Common myeloid progenitor, CD34-positive (primary cell): ENCODE measurements around the gene CTH.

Experiments used
- CTCF ChIA-PET: fragments of 350-600 bp; sonication (Branson Sonifier 250); formaldehyde crosslinking; loops from one replicate; lab custom pipeline; 2021; ENCODE audit warnings: antibody characterized with exemption; lab: Charles Lee
- POLR2A ChIA-PET: fragments of 350-600 bp; sonication (Branson Sonifier 250); formaldehyde crosslinking; loops from one replicate; lab custom pipeline; 2021; ENCODE audit warnings: antibody characterized with exemption; lab: Charles Lee
- DNase-seq, 3 donors: peaks; one replicate each; pipeline versions ENCODE4 v3.0.0 to v3.0.0-alpha.2; 2013
- H3K27ac ChIP-seq, 2 experiments: 1 replicate in 1 of 2; 2 replicates in 1 of 2; pipeline ENCODE4 v1.7.0; 2013; ENCODE audit warnings: inconsistent platforms in 2 of 2, low read length in 2 of 2, mild to moderate bottlenecking in 2 of 2, low read depth in 1 of 2, moderate library complexity in 1 of 2; ENCODE audit not compliant: severe bottlenecking in 2 of 2, insufficient read depth in 1 of 2, poor library complexity in 1 of 2
- H3K27me3 ChIP-seq, 5 experiments: replicated peaks in 2 of 5; 1 replicate in 3 of 5; 2 replicates in 2 of 5; pipeline versions ENCODE4 v1.6.1 to v1.7.0; 2013; ENCODE audit warnings: low read length in 4 of 5, mild to moderate bottlenecking in 2 of 5, moderate library complexity in 2 of 5, inconsistent platforms in 1 of 5; ENCODE audit not compliant: insufficient read depth in 5 of 5, control insufficient read depth in 4 of 5
- H3K36me3 ChIP-seq, 4 experiments: 1 replicate in 2 of 4; 2 replicates in 2 of 4; pipeline versions ENCODE4 v1.6.1 to v1.7.0; 2013; ENCODE audit warnings: low read length in 3 of 4, control low read depth in 1 of 4, mild to moderate bottlenecking in 1 of 4; ENCODE audit not compliant: control insufficient read depth in 4 of 4, insufficient read depth in 4 of 4
- H3K4me1 ChIP-seq, 4 experiments: 1 replicate in 3 of 4; 2 replicates in 1 of 4; pipeline versions ENCODE4 v1.6.1 to v1.7.1; 2013; ENCODE audit warnings: low read length in 3 of 4, mild to moderate bottlenecking in 3 of 4, control low read depth in 1 of 4, inconsistent platforms in 1 of 4, moderate library complexity in 1 of 4; ENCODE audit not compliant: control insufficient read depth in 4 of 4, insufficient read depth in 4 of 4; ENCODE audit errors: control extremely low read depth in 1 of 4
- H3K4me3 ChIP-seq, 7 experiments: 1 replicate in 4 of 7; 2 replicates in 3 of 7; pipeline versions ENCODE4 v1.5.1 to v1.7.0; 2013; ENCODE audit warnings: mild to moderate bottlenecking in 7 of 7, low read length in 6 of 7, moderate library complexity in 6 of 7, inconsistent platforms in 2 of 7, low read depth in 2 of 7, control low read depth in 1 of 7; ENCODE audit not compliant: insufficient read depth in 4 of 7, control insufficient read depth in 1 of 7; ENCODE audit errors: extremely low read depth in 1 of 7
- H3K9me3 ChIP-seq, 5 experiments: 1 replicate in 4 of 5; 2 replicates in 1 of 5; pipeline versions ENCODE4 v1.6.1 to v1.7.1; 2013; ENCODE audit warnings: low read length in 4 of 5, mild to moderate bottlenecking in 2 of 5, inconsistent platforms in 1 of 5, low read depth in 1 of 5, moderate library complexity in 1 of 5; ENCODE audit not compliant: control insufficient read depth in 4 of 5, insufficient read depth in 2 of 5; ENCODE audit errors: control extremely low read depth in 1 of 5
- WGBS: methylation state at CpG from one replicate; pipeline ENCODE4 v1.1.5; 2013; ENCODE audit not compliant: insufficient coverage; 5-methylcytosine and 5-hydroxymethylcytosine counted together

CTH gene

DNA sequence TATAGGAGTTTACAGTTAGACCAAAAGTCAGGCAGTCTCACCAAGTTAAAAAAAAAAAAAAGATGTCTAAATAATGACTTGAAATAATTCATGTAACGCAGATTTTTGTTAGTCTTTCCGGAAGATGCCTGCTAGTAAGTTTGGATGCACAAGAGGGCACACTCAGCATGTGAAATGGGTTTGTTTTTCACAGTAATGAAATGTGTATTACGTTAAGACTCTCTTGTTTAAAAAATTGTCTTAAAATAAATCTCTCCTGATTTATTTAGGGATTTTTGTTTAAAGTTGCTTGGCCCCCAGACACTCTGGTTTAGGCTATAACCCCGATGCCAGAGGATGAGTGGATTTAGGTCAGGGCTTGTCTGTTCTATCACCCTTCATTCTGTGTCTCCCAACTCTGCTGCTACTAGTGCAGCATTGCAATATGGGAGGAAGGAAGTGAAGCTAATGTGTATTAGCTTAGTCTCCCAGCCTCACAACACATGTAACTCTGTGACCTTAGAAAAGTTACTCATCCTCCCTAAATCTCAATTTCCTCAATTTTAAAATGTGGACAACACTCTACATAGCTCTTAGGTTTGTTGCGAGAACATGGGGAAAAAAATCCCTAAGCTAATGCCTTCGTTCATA is 25.7 kb downstream of the CTH start:
- Histone ChIP-seq H3K36me3 (peaks cover 0 to 13% (median 1%) of the 10 kb centered on the region in 4 experiments), H3K9me3 (no peaks in the 10 kb centered on the region), H3K4me1 (no peaks in the 10 kb centered on the region), H3K4me3 (no peak overlapping the region), H3K27ac (no peak overlapping the region), H3K27me3 (no peaks in the 10 kb centered on the region)
- CTCF ChIA-PET: interaction anchor here (1.4 kb wide), 1 partner anchor 11 kb away, joined by 4 read pairs; no protein-coding TSS in a partner anchor
- 100% methylated on average over 2 of the region's 6 CpGs for WGBS
- DNase-seq: peak in 2 of 3 donors; percentile 27 to 30
- POLR2A ChIA-PET: interaction anchor here (0.6 kb wide), 1 partner anchor 22 kb away, joined by 4 read pairs; no protein-coding TSS in a partner anchor

GRCh38 chr1:70438529-70438928 is 27.5 kb downstream of the CTH start:
- H3K4me3 ChIP-seq: no peak overlapping the region
- no peaks in the 10 kb centered on the region for H3K27me3 ChIP-seq
- no peak overlapping the region for H3K27ac ChIP-seq
- WGBS: 100% methylated on average over 1 of the region's 2 CpGs
- no peaks in the 10 kb centered on the region for H3K4me1 ChIP-seq
- no peaks in the 10 kb centered on the region for H3K9me3 ChIP-seq
- no peak for DNase-seq
- CTCF ChIA-PET: no interaction called here
- POLR2A ChIA-PET: no interaction called here
- H3K36me3 ChIP-seq: peaks cover 0 to 4% (median 0%) of the 10 kb centered on the region in 4 experiments

- POLR2A ChIA-PET: no interaction called here
- WGBS: 95% methylated on average over 2 of the region's 2 CpGs
- no peaks in the 10 kb centered on the region for H3K36me3 ChIP-seq
- no peaks in the 10 kb centered on the region for H3K27me3 ChIP-seq
- no peaks in the 10 kb centered on the region for H3K9me3 ChIP-seq
- H3K4me3 ChIP-seq: no peak overlapping the region
- H3K27ac ChIP-seq: no peak overlapping the region
- no peak for DNase-seq
- H3K4me1 ChIP-seq: no peaks in the 10 kb centered on the region
- CTCF ChIA-PET: interaction anchor here (1.0 to 1.3 kb wide), 2 partner anchors 9 to 42 kb away, joined by 3 read pairs; no protein-coding TSS in a partner anchor
Observed at GRCh38 chr1:70440642-70441391, 29.7 kb downstream of the CTH start.

DNA sequence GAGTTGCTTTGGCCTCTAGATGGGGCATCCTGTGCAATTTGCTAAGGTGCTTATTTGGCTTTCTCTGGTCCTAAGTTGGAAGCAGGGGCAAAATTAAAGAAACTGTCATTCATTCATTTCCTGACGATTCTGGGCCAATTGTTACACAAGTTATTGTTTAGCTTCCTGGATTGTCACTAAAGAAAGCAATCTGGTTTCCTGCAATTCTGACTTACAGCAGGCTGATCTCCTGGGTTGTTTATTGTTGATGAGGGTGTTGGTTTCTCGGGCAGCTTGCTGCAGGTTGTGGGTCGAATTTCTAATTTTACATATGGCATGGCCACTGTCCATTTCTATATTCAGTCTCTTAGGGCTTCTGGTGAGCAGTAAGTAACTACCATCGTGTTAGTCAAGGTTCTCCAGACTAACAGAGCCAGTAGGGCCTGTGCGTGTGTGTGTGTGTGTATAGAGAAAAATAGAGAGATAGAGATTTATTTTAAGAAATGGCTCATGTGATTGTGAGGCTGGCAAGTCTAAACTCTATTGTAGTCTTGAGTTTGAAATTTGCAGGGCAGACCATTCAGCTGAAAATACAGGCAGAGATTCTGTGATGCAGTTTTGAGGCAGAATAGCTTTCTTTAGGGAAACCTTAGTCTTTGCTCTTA is 30.4 kb downstream of the CTH start:
- no peak overlapping the region for H3K27ac ChIP-seq
- POLR2A ChIA-PET: interaction anchor here (1.2 kb wide), 1 partner anchor 30 kb away, joined by 3 read pairs; the partner anchor contains the start of gene CTH

DNA sequence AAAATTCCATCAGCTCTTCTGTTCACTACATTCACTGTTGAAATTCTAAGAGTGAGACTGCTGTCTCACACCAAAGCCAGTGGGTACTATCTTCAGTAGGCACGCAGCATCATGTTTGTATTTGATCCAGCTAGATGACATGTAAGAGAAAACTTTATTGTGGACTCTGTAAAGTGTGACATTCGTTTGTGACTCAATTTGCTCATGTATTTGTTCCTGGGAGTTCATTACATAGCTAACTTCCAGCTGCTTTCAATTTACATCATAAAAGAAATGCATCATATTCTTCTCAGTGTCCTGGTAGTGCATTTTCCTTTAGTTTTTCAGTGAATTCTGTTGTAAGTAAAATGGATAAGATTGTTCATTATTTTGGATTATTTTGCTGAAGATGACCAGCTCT is 31.4 kb downstream of the CTH start:
- CTCF ChIA-PET: no interaction called here
- POLR2A ChIA-PET: interaction anchor here (1.2 kb wide), 1 partner anchor 31 kb away, joined by 3 read pairs; the partner anchor contains the start of gene CTH
- WGBS: no CpG with 5 or more reads among the region's 2 CpGs

More for the DNA sequence above, 30.4 kb downstream of the CTH start:
- Histone ChIP-seq H3K4me1 (no peaks in the 10 kb centered on the region), H3K36me3 (no peaks in the 10 kb centered on the region), H3K4me3 (no peak overlapping the region), H3K9me3 (no peaks in the 10 kb centered on the region), H3K27me3 (no peaks in the 10 kb centered on the region)
- CTCF ChIA-PET: interaction anchor here (1.0 kb wide), 1 partner anchor 9 kb away, joined by 3 read pairs; no protein-coding TSS in a partner anchor
- no peak for DNase-seq
- whole genome bisulfite sequencing: 88% methylated on average over 4 of the region's 5 CpGs

DNA sequence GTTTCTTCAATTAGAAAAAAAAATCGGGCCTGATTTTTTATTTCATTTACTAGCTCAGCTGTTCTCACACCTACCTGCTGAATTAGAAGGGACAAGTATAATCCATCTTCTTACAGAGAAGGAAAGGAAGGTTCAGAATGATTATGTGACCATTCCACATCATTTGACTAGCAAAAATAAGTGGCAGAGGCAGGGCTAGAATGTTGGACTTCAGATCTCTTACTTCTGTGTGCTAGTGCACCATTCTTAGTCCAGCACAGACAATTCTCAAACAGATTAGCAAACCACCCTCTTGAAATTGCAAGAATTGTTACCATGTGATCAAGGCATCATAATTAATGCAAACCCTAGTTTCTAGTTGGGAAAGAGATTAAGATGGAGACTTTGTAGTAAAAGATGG is 32.7 kb downstream of the CTH start:
- ChIA-PET POLR2A (no interaction called here), CTCF (interaction anchor here (1.7 kb wide), 1 partner anchor 606 kb away, joined by 3 read pairs; no protein-coding TSS in a partner anchor)
- Histone ChIP-seq H3K4me1 (no peaks in the 10 kb centered on the region), H3K27me3 (no peaks in the 10 kb centered on the region), H3K4me3 (no peak overlapping the region), H3K36me3 (no peaks in the 10 kb centered on the region), H3K9me3 (no peaks in the 10 kb centered on the region), H3K27ac (no peak overlapping the region)
- DNase-seq: no peak
- no CpG with 5 or more reads among the region's 1 CpG for WGBS

More for the DNA sequence above, 31.4 kb downstream of the CTH start:
- no peak for DNase-seq
- Histone ChIP-seq H3K4me3 (no peak overlapping the region), H3K4me1 (no peaks in the 10 kb centered on the region), H3K27ac (no peak overlapping the region), H3K9me3 (no peaks in the 10 kb centered on the region), H3K36me3 (no peaks in the 10 kb centered on the region), H3K27me3 (no peaks in the 10 kb centered on the region)
